Measurements from ENCODE around the gene MACROD2. TPM values are rescaled to one million over a fixed set of nuclear protein-coding genes. Genes with fewer than 3 reads are reported as not detected.

Gene MACROD2
- total and polyA plus RNA-seq, 7 donors: 0.20 to 4.8 (median 0.87) TPM

GRCh38 chr20:14313341-14314020 is 318.2 kb downstream of the MACROD2 start:
- Histone ChIP-seq H3K27ac (no peak overlapping the region), H3K27me3 (ENCODE audit: insufficient read depth in 3 of 3, low read length in 2 of 3) (no peaks in the 10 kb centered on the region), H3K9me3 (no peaks in the 10 kb centered on the region), H3K4me3 (no peak overlapping the region), H3K36me3 (ENCODE audit: insufficient read depth in 1 of 2, low read depth in 1 of 2) (no peaks in the 10 kb centered on the region), H3K4me1 (no peaks in the 10 kb centered on the region)
- no peak for TF ChIP-seq CTCF (IDR thresholded peaks at IDR 0.05)
- no peak for ATAC-seq
- intact Hi-C loops (cut with DNase I): no loop called here
- WGBS, 3 donors: 68 to 71% (median 70%) methylated on average over 2 of the region's 2 CpGs
- no peak for DNase-seq

GRCh38 chr20:14319704-14320103 is 324.4 kb downstream of the MACROD2 start:
- no peaks in the 10 kb centered on the region for H3K36me3 ChIP-seq (ENCODE audit: insufficient read depth in 1 of 2, low read depth in 1 of 2)
- H3K27ac ChIP-seq: no peak overlapping the region
- no peak for ATAC-seq
- H3K4me1 ChIP-seq: no peaks in the 10 kb centered on the region
- WGBS, 3 donors: 86 to 94% (median 89%) methylated on average over 1 of the region's 1 CpG
- peaks cover 0 to 2% (median 0%) of the 10 kb centered on the region in 3 donors for H3K27me3 ChIP-seq (ENCODE audit: insufficient read depth in 3 of 3, low read length in 2 of 3)
- intact Hi-C loops (cut with DNase I): loop anchor here in 1 of 2 donors (5.0 kb wide), 1 partner anchor 1158 kb away; no protein-coding TSS in a partner anchor
- no peak for DNase-seq
- no peak overlapping the region for H3K4me3 ChIP-seq
- no peak for TF ChIP-seq CTCF (IDR thresholded peaks at IDR 0.05)
- no peaks in the 10 kb centered on the region for H3K9me3 ChIP-seq

- no peak for TF ChIP-seq CTCF (IDR thresholded peaks at IDR 0.05)
- ATAC-seq: no peak
- Histone ChIP-seq H3K27me3 (ENCODE audit: insufficient read depth in 3 of 3, low read length in 2 of 3) (no peaks in the 10 kb centered on the region), H3K9me3 (no peaks in the 10 kb centered on the region), H3K36me3 (ENCODE audit: insufficient read depth in 1 of 2, low read depth in 1 of 2) (no peaks in the 10 kb centered on the region), H3K4me3 (no peak overlapping the region), H3K4me1 (no peaks in the 10 kb centered on the region), H3K27ac (no peak overlapping the region)
- 84 to 86% (median 86%) methylated on average over 6 of the region's 6 CpGs for WGBS, 3 donors
- intact Hi-C loops (cut with DNase I): loop anchor here in 1 of 2 donors (10.0 kb wide), 1 partner anchor 543 kb away; no protein-coding TSS in a partner anchor
- no peak for DNase-seq
These were observed 336.3 kb downstream of the MACROD2 start for GRCh38 chr20:14331646-14332045.

GRCh38 chr20:14332866-14333265 is 337.6 kb downstream of the MACROD2 start:
- DNase-seq (no peak), ATAC-seq (no peak)
- no peak for TF ChIP-seq CTCF (IDR thresholded peaks at IDR 0.05)
- no peak overlapping the region for H3K27ac ChIP-seq
- H3K9me3 ChIP-seq: no peaks in the 10 kb centered on the region
- WGBS, 3 donors: 62 to 95% (median 79%) methylated on average over 2 of the region's 2 CpGs
- H3K4me1 ChIP-seq: no peaks in the 10 kb centered on the region
- intact Hi-C loops (cut with DNase I): loop anchor here in 1 of 2 donors (10.0 kb wide), 1 partner anchor 542 kb away; no protein-coding TSS in a partner anchor
- no peaks in the 10 kb centered on the region for H3K27me3 ChIP-seq (ENCODE audit: insufficient read depth in 3 of 3, low read length in 2 of 3)
- peak overlapping the region; percentile 64 for H3K4me3 ChIP-seq
- no peaks in the 10 kb centered on the region for H3K36me3 ChIP-seq (ENCODE audit: insufficient read depth in 1 of 2, low read depth in 1 of 2)

All from psoas muscle (tissue), 8 donors.